HG03571 (cell line): ENCODE results near the gene GVQW3.

Source experiments
- ATAC-seq: cut with Tn5 transposase; IDR thresholded peaks from one replicate; pipeline ENCODE4 v1.9.1; 2021; ENCODE audit not compliant: unreplicated experiment

GVQW3 gene

DNA sequence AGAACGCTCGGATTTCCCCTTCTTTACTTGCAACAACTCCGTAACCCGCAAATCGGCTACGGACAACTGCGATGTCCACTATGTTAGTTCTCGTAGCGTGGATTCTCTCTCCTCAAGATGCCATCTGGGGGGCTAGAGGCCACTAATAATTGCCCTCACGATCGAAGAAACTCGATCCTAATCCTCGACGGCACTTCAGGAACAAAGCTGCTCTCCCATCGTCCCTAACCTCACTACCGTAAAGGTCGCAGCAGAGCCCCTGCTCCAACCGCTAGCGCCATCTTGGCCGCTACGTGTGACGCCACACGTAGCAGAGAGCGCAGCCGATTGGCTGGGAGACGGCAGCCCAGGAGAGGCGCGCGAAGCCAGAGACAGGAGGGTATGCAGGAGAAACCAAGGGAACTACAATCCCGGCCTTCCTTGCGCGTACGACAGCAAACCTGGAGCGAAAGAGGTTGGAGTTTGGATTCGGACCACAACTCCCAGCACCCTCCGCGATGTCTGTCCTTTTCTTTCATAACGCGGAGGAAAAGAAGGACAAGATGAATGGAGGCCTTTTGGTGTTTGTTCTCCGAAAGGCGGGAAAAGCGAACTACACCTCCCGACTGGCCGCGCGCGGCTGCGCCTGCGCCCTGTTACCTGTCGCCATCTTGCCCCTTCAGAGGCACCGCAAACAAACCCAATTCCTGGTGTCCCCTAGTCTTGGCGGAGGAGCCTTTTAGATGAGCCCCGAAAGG, 63.4 kb downstream of the GVQW3 start, which contains the start of gene EMSY:
TSS of gene EMSY (plus strand) at position 635 of the 737 bp plus-strand sequence. CDS start 1,921 bp downstream, outside the sequence.
- peak; percentile 78 for ATAC-seq

DNA sequence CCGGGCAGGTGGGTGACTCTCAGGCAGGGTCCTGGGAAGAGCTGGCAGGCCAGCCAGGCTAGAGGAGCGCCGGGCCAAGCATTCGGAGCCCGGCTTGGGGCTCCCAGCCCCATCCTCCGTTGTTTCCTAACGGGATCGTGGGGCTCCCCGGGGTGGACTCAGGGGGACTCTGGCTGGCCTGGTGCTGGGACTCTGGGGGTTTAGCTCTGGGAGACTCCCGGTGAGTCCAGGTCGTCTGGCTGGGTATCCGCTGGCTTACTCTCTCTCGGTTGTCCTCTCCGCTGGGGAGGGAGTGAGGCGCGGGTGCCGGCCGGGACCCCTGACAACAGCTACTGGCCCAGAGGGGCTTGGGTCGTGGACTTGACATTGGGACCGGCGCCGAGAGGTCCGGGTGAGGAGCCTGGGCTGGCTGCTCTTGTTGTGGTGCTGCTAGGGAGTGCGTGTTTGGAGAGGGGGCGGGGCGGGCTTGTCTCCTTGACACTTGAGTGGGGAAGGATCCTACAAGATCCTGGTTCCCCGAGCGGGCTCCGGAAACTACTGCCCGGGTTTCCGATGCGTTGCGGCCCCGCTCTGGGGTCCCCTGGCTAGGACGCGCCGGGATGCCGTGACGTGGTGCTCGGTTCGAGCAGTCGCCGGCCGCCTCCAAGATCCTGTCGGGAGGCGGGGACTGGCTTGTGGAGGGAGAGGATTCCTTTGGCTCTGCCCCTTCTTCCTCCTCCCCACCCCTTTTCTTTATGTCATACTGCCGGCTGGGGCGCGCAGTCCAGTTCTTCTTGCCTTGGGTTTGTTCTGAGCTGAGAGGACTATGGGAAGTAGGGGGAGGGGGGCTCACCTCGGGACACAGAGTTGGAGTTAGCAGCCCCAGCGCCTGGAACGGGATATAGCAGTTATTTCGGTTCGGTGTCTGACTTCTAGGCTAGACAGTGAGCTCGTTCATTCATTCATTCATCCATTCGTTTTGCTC, 64.3 kb downstream of the GVQW3 start:
- peak; percentile 8 for ATAC-seq

DNA sequence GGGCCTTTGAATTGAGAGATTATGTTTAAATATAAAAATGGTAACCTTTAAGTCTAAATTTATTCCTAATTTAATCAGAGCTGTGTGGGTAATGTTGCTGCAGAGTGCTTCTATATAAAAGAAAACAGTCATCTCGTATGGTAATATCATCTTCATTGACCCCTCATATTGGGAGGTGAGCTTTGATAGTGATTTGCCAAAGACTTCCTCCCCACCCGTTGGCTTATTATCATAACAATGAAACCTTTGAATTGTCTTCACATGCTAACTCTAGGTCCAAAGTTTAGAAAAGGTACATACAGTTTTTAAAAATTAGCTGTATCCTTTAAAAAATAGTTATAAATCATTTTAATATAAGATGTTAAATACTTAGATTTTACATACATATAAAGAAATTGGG, 67.4 kb downstream of the GVQW3 start:
- no peak for ATAC-seq

DNA sequence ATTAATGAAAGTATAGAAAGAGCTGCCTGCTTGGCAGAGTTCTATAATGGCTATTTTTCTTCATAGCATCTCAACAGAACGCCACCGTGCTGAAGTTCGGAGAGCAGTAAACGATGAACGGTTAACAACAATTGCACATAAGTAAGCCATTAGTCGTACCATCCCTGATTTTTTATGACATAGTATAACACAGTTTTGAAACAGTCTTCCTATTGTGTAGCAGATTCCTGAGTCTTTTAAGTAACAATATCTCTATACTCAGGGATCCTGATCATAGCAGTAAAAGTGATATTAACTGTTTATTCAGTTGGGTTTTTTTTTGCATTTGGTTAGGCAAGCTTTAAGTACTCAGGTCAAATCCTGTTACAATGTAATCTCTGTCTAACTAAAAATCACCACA, 72.1 kb downstream of the GVQW3 start:
- ATAC-seq = no peak

DNA sequence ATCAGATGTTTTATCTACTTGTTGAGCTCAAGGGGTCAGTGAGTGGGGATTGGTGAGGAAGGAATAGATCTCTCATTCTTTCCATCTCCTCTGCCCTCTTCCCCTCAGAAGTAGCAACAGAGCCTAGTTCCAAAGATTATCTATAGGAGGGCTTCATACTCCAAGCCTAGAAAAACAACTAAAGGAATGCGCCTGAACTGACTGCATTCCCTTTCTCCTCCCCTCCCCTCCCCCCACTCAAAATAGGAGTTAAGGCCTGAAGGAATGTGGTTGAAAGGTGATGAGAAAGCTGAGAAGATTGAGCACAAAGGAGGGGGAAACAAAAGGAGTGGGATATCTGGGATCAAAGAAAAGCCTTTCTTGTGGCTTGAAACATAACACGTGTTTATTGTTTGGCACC, 74.2 kb downstream of the GVQW3 start:
- ATAC-seq = no peak

DNA sequence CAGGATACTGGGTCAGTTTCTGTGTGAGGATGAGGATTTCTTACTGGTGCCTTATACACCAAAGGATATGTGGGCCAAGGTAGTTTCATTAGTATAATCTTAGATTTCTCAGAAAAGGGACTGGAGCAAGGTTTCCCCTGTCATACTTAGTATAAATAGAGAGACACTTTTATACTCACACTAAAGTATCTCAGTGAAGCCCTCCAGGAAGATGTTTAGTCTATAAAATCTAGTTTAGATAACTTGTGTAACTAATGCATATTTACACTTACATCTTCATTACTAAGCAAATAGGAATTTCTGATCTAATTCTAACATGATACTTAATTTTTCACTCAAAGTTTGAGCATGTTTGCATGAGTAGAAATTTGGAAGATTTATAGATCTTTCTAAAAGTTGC, 74.8 kb downstream of the GVQW3 start:
- no peak for ATAC-seq

DNA sequence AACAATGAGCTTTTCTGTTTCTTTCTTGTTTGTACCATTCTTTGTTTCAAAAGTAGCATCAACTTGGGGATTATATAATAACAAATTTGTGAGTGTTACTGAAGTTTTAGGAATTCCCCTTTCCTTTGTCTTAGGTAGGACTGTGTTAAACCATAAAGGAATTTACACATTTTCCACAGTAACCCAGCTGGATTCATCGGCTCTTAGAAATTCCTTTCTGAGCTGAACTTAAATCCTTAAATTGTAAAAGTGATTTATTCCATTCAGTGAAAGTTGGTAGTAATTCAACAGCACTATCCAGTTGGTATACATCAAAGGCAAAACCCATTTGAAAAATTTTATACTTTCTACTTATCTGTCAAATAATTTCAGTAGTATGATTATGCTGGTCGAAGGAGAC, 75.4 kb downstream of the GVQW3 start:
- no peak for ATAC-seq
